GM21367 (cell line): ENCODE results near the gene PLEKHA5.
"Not testable (repeated sequence)": the region's sequence is repeated elsewhere in the genome, so short reads cannot be mapped to it uniquely, and the experiment has no call there.

Source experiments
- ATAC-seq: cut with Tn5 transposase; IDR thresholded peaks from one replicate; pipeline ENCODE4 v1.9.1; 2021; ENCODE audit not compliant: unreplicated experiment

PLEKHA5 gene

DNA sequence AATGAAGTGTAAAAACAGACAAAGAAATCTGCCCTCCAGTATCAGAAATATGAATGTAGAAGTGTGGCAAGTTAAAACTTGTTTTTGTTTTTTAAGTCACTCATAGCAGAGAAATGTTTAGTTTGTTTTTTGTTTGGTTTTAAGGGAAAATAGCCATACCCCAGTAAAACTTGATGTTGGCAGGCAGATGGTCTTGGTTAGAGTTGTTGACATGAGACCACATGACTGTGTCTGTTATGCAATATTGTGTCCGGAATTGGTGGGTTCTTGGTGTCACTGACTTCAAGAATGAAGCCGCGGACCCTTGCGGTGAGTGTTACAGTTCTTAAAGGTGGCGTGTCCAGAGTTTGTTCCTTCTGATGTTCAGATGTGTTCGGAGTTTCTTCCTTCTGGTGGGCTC, 99.5 kb downstream of the PLEKHA5 start:
- not testable (repeated sequence) for ATAC-seq

DNA sequence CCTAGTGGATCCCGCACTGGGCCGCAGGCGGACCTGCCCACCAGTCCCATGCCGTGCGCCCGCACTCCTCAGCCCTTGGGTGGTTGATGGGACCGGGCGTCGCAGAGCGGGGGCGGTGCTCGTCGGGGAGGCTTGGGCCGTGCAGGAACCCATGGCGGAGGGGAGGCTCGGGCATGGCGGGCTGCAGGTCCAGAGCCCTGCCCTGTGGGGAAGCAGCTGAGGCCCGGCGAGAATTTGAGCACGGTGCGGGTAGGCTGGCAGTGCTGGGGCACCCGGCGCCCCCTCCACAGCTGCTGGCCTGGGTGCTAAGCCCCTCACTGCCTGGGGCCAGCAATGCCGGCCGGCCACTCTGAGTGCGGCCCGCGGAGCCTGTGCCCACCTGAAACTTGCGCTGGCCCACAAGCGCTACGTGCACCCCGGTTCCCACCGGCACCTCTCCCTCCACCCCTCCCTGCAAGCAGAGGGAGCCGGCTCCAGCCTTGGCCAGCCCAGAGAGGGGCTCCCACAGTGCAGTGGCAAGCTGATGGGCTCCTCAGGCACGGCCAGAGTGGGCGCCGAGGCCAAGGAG, 100.8 kb downstream of the PLEKHA5 start:
- ATAC-seq: no peak

DNA sequence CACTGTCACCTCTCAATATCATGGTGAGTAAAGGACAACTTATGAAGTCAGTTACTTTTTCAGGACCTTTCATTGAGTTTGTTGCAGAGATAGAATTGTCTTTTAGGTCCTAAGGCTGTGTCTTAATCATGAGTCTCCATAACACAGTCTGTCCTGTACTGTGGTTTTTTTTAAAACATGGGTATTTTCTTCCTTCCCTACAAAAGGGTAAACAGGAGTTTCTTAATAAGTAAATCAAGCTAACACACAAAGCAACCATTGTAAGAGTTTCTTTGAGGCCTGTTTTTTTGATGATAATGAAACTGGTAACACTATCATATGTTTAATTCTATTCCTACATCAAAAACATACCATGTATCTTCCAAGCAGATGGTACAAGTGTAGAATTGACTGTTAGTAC, 101.4 kb downstream of the PLEKHA5 start:
- no peak for ATAC-seq

DNA sequence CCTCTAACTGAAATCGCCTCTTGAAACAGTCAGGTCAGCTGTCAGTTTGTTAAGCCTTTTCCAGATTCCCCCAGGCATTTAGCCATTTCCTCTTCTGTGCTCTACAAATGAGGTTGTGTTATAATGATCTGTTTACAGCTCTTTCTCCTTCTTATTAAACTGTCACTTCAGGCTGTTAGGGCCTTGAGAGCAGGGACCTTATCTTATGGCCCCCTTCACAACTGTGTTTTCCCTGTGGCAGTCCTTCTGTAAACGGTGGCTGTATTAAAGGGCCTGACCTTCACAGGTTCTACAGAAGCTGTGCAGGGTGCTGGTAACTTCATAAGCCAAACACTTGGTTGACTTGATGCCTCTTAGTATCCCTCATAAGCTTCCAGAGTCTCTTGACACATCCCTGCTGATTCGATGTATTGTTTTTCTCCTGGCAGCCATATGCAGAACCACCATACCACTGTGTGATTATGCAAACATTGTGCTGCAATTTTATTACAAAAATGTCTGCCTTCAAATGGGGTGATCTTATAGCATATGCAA, 104.7 kb downstream of the PLEKHA5 start:
- ATAC-seq: no peak

DNA sequence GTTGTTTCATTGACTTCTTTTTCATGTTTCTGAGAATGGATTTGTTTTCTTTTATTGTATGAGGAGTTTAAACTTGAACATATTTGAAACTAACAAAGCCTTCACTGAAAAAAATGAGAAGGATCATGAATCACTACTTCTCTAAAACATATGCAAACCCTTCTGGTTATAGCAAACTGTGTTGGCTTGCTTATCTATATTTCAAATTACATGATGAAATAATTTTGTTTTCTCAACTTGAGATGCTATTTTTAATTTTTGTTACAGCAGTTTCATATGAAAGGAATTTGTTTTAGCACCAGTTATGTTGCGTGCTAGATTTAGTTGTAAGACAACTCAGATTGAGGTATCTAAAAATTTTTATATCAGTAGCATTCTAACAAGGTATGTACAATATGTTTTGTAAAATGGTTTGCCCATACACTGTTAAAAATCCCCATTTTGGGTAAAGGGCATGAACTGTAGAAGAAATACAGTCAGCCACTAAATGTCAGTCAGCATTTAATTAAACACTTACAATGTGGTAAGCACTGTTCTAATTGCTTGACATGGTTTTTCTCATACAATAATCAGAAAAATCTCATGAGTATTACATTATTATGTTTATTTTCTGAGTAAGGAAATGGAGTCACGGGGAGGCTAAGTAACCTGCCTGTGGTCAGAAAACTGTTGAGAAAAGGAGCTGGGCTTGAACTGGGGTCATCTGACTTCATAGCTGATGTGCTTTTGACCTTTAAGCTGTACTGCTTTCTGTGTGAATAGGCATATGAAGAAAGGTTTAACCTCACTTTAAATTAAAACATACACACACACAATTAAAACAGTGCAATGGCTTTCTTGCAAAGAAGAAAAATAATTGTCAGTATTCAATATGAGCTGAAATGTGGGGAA, 105.7 kb downstream of the PLEKHA5 start:
- ATAC-seq: no peak

DNA sequence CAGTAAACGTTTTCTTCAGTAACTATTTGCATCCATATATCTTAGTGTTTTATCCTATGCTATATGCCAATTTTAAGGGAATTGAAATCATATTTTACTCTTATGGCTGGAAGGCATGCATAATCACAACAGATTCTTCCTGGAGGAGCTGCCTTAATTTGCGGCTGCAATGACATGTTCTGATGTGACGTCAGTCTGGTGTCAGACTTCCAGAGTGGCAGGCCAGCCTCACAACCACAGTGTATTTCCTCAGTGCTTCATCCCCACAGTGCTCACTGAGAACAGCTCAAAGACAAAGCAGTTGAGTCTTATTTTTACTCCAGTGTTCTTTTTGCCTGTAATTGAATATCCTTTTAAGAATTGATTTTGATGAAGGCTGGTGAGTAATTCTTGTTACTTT, 107.1 kb downstream of the PLEKHA5 start:
- ATAC-seq: no peak

DNA sequence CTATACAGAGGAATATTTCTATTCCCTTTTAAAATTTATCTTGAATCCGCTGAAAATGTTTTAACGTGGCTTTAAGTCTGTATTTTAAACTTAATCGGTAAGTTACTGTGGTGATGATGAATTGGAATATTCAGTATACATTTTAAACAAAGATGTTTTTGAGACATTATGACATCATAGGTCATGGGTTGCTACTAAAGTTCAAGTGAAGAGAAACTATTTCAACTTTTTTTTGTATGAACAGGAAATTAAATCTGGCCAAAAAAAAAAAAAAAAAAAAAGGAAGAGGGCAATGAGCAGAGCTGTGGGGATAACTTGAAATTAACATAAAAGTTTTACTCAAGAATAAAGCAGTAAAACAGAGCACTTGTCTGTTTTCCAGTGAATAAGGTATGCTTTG, 109.0 kb downstream of the PLEKHA5 start:
- ATAC-seq: no peak

DNA sequence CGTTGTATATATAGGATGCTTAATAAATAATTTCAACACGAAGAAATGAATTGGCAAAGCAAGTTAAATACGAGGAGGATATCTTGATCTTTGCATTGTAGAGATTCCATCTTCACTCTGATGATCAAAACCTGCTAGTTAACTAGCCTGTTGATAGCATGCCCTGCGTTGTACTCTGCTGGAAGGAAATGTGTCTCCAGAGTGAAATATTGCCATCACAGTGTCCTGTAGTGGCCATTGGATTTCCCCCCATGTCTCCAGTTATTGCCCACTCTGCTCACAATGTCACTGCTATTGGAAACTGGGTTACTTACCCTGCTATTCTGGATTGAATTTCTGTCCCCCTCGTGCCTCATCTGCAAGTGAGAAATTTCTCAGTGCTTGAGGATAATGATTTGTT, 109.6 kb downstream of the PLEKHA5 start:
- ATAC-seq: no peak

DNA sequence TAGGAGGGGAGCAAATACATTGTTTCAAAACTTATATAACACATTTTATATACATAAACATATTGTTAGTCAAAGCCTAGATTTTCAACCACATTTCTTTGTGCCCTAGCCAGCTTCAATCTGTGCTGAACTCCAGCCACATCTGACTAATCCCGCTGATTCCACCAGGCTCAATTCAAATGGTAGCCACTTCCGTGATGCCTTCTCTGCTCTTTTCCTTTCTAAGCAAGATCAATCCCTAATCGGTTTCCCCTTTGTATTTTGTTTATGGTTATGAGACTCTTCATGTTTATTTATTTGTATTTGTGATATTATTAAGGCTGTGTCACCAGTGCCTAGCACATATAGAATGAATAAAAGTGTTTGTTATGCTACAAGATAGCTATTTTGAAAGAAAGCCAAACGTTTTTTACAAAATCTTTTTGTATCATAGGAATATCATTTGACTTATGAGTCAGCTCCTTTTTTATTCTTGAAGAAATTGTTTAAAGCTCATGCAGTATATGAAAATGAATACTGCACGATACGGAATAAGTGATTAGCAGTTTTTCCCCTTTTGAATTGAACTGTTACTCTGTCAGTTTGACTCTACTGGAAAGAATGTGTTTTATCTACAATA, 110.2 kb downstream of the PLEKHA5 start:
- no peak for ATAC-seq

DNA sequence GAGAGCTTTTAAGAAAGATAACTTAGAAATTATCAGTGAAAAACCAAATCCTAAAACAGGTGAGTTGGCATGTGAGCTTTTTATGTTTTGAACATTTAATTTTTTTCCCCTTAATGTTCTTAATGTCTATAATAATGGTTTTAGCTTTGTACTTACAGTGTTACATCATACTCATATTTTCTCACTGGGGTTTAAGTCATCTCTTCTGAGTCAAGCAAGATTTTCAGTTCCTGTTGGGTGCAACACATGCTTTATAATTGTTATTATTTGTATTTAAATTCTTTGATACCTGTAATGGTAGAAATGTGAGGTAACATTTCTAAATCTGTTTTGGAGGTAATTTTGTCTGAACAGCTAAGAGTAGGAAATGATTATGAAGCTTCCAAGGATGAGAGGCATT, 113.0 kb downstream of the PLEKHA5 start:
- ATAC-seq: no peak

DNA sequence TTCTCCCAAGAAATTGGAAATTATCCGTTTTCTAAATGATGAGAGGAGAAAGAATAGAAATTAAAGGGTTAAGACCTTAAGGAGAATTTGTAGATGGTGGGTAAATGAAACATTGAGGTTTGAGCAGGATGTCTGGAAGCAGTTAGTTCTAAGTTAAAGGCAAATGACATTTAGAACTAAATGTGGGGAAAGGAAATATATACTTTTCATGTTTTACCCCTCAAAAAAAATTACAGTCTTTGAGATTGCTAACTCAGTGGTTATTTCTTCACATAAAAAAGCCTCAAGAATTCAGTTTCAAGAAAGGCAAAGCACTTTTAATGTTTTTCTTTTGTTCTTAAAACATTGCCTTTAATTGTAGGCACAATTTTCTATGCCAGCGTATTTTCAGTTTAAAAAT, 114.0 kb downstream of the PLEKHA5 start:
- ATAC-seq: no peak

DNA sequence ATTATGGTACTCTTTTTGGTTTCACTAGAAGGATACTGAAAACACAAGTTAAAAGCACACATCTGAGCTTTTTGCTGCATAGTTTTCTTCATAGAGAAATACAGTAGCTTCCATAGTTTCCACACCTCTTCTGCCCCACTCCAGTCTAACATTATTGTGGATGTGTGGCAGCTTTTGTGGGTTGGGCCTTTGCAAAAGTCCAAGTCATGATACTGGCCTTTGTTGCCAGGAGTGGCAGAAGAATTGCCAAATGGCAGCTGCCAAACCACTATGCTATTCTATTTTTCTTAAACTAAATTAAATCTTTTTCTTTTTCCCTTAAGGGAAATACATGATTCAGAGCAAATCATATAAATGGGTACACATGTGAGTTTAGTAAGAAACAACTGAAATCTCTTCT, 114.8 kb downstream of the PLEKHA5 start:
- no peak for ATAC-seq

DNA sequence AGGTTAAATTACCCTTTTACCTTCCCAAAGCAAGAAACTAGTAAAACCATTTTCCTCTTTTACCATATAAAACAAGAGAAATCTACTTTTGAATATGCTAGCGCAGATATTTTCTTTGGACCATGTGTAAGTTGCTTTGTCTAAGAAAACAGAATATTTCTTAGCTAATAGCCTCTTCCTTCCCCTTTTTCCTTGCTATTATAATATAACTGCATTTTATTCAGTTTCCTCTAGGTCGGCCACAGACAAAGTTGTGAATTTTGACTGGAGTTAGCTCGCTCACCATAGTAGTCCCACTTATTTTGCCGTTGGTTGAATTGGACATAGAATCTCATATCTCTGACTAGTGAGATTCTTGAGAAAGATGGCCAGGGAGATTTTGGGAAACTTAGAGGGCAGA, 115.6 kb downstream of the PLEKHA5 start:
- no peak for ATAC-seq

DNA sequence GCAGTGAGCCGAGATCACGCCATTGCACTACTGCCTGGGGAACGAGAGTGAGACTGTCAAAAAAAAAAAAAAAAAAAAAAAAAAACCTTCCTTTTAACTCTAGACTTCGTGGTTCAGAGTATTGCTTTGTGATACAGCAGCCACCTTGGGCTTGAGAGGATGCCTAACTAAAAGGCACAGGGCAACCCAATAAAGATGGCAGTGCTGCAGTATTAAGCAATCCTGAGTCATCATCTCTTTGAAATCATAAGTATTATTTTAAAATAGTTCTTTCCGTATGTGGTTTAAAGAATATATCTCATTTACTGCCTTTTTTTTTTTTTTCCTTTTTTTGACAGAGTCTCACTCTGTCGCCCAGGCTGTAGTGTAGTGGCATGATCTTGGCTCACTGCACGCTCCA, 116.1 kb downstream of the PLEKHA5 start:
- ATAC-seq: no peak

DNA sequence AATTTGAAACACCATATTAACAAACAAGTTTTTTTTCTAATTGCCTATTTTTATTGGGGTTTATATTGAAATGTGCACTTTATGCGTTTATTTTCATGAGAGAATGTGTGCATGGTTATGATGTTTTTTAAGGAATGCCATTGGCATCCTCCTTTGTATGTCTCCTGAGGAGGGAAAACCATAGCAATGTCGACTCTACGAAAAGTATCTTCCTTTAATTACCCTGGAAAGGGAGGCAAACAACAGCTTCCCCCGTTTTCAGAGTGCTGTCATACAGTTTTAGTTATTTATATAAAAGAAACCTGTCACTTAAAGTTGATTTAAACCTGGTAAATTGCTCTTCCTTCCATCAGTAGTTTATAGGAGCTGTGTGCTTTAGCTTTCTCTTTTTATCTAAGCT, 117.4 kb downstream of the PLEKHA5 start:
- no peak for ATAC-seq

DNA sequence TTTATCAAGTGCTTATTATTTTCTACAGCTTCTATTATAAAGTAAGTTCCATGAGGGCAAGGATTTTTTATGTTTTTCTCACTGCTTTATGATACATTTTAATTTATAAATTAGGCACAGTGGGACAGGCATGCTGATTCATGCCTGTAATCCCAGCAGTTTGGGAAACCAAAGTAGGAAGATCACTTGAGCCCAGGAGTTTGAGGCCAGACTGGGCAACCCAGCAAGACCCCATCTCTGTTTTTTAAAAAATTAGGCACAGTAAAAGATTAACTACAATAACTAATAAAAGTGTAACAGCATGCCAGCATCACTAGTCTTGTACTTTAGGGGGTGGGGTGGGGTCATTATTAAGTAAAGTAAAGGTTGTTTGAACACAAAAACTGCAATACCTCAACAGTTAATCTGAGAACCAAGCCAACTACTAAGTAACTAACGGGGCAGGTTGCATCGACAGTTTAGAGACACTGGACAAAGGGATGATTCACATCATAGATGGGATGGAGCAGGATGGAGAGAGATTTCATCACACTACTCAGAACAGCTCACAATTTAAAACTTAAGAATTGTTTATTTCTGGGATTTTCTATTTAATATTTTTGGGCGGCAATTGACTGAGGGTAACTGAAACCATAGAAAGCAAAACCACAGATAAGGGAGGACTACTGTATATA, 119.5 kb downstream of the PLEKHA5 start:
- no peak for ATAC-seq

DNA sequence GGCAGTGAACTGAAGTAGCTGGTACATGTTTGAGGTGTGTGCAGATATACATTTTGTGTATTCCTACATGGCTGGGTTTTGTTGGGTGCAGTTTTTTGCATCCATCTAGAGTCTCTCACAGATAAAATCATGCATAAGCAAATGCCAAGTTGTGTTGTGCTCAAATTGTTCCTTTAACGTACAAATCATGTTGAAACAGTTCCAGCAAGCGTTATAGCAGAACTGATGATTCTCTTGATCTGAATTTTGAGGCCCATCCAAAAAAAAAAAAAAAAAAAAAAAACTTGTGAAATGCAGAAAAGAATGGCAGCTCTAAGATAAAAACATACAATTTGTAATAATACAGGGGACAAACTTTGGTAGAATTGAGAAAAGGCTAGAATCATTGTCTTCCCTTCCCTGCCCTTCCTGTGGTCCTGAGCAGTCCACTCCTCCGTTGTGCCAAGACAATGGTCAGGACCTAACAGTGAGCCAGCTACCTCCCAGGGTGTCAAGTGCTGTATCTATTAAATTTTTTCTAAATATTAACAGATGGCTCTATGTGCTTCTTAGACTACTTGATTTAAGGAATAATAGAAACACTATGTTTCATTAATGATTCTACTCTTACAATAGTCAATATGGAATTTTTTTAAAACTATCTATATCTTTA, 122.1 kb downstream of the PLEKHA5 start:
- ATAC-seq: no peak

DNA sequence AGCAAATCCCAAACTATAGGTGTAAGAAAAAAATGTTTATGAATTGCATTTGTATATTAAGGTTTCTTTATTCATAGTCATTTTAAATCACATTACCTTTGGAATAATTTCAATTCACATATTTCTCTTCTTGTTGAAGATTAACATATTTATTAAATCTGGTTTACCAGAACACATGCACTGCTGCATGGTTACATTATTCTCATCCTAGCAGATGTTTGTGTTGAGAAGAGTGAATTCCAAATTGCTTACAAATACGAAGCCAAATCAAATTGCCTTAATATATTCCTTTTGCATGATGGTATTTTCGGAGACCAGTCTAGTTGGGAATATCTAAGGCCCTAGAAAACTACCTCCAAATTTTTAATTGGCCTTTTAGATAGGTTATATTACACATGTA, 130.6 kb downstream of the PLEKHA5 start:
- no peak for ATAC-seq

DNA sequence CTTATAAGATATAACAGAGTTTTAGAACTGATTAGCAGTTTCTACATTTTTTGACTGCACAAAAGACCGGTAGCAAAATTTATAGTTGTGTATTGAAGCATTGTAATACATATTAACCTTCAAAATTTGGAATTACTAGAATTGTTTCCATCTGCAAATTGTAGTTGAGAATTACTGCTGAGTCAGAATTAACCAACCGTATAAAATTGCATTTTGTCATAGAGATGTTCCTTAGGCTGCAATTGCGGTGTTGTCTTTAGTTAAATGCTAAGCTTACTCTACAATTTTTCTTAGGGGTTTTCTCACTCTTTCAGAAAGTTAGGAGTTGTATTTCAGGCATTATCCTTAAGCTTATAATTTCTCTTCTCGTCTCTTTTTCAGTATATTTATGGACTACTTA, 132.2 kb downstream of the PLEKHA5 start:
- no peak for ATAC-seq

DNA sequence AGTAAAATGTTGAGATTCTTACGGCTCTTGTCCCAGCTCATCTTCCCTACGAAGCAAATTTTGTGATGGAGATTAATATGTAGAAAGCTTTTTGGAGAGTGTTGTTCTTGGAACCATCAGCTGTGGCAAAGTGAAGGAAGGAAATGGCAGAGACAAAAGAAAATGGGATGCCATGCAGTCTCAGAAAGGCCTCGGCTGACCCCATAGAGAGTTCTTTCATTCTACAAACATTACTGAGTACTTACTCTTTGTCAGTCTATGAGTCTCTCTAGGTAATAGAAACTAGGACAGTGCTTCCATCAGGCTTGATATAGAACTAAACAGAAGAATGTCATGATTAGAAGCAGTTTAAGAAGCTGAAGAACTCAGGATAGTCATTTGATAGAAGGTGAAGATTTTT, 134.1 kb downstream of the PLEKHA5 start:
- ATAC-seq: no peak
